NT2/D1 (cell line): ENCODE measurements around the gene RASA4B.
A peak's percentile ranks its signal among the peaks of the same experiment; 100 is the strongest.
"Not testable (repeated sequence)": the region's sequence is repeated elsewhere in the genome, so short reads cannot be mapped to it uniquely, and the experiment has no call there.

ENCODE experiments used
- DNase-seq: peaks from one replicate; pipeline ENCODE4 v3.0.0-alpha.2; 2011; ENCODE audit warnings: low read depth, low spot score
- H3K27me3 ChIP-seq: 2 replicates; pipeline ENCODE4 v1.6.0; 2011; ENCODE audit warnings: mild to moderate bottlenecking; ENCODE audit not compliant: insufficient read length, insufficient read depth
- H3K36me3 ChIP-seq: 2 replicates; pipeline ENCODE4 v1.6.1; 2011; ENCODE audit warnings: mild to moderate bottlenecking, low read length, mixed read lengths; ENCODE audit not compliant: insufficient read depth, insufficient read length
- H3K4me1 ChIP-seq: 2 replicates; pipeline ENCODE4 v1.5.1; 2011; ENCODE audit not compliant: insufficient read depth, insufficient read length
- H3K4me3 ChIP-seq: 2 replicates; pipeline ENCODE4 v1.5.1; 2011; ENCODE audit warnings: low read depth; ENCODE audit not compliant: insufficient read length
- H3K9ac ChIP-seq: 2 replicates; pipeline ENCODE4 v1.6.0; 2011; ENCODE audit warnings: low read depth; ENCODE audit not compliant: insufficient read length
- H3K9me3 ChIP-seq: 2 replicates; pipeline ENCODE4 v1.5.1; 2011; ENCODE audit warnings: mild to moderate bottlenecking, low read length; ENCODE audit not compliant: insufficient read depth
- SUZ12 ChIP-seq: IDR thresholded peaks from 2 replicates; pipeline ENCODE4 v1.6.1; 2011; ENCODE audit not compliant: insufficient read length, insufficient read depth; ENCODE audit errors: extremely low read depth
- YY1 ChIP-seq: IDR thresholded peaks from 2 replicates; pipeline ENCODE4 v1.6.1; 2011; ENCODE audit not compliant: insufficient read length, insufficient read depth
- ZNF274 ChIP-seq: IDR thresholded peaks from 2 replicates; pipeline ENCODE4 v1.6.1; 2011; ENCODE audit warnings: mild to moderate bottlenecking, low read depth, low read length

RASA4B gene

DNA sequence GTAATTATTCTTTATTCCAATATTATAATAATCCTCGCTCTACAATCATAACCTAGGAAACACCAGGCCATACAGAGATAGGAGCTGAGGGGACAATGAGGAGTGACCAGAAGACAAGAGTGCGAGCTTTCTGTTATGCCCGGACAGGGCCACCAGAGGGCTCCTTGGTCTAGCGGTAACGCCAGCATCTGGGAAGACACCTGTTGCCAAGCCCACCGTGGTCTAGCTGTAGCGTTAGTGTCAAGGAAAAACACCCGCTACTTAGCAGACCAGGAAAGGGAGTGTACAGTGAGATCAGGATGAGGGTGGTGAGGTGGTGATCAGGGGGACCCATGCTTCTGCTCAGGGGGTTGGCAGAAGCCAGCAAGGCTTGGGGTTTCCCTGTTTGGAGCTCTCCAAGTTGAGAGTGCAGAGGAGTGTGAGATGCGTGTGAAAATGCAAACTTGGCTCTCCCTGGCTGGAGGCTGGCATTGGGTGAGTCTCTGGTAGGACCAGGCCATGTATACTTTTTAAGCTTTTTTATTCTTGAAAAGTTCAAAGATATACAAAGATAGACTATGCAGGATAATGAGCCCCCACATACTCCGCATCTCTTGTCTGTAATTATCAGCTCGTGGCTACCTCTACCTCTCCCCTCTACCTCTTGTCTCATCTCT lies 37.5 kb downstream of the RASA4B start:
- H3K4me1 ChIP-seq, H3K9ac ChIP-seq, H3K9me3 ChIP-seq, H3K4me3 ChIP-seq, DNase-seq, H3K36me3 ChIP-seq, H3K27me3 ChIP-seq: not testable (repeated sequence)

DNA sequence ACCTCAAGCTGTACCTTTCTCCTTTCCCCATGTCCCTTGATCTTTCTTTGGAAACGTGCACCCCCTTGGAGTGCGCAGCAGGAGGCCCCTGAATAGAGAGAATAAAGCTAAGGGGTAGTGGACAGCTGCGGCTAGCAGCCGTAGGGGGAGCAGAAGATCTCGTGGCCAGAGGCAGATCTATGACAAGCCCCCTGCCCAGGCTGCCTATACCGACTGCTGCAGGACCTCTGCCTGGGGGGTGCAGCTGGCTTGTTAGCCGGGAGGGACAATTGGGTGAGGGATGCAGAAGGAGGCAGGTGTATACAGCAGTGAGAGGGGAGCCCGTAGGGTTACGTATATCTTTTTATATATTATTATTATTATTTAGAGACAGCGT lies 38.4 kb downstream of the RASA4B start:
- not testable (repeated sequence) for DNase-seq, H3K4me1 ChIP-seq, H3K4me3 ChIP-seq, H3K36me3 ChIP-seq, H3K27me3 ChIP-seq, H3K9me3 ChIP-seq, H3K9ac ChIP-seq

DNA sequence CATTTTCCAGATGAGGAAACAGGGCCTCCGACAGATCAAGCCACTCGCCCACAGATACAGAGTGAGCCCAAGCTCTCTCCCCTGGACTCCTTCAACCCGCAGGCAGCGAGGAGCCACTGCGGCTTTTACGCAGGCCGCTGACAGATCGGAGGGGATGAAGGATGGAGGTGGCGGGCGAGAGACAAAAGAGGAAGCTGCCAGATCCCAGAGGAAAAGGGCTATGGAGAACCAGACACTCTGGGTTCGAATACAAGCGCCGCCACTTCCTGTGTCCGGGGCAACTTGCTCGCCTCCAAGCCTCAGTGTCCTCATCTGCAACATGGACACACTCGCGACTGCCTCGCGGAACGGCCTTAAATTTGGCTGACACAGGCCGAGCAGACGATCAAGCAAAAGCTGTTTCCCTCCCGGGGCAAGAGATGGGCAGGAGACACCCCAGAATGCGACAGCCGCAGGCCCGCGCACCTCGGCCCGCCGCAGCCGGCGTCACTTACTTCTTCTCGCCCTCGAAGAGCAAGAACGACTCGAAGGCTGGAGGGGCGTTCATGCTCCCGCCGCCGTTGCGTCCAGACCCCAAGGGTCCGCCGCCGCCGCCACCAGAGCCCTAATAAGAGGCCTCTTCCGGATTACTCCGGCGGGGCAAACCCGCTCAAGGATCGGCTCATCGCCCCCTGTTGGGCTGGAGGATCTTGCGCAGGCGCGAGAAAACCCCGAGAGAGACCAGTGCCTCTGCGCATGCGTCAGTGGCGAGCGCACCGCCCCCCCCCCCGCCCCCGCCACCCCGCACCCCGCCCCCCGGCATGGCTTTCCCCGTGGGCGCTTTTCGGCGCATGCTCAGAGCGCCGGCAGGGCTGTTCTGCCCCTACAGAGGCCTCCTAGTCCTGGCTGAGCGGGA lies 39.0 kb downstream of the RASA4B start, which contains the start of gene POLR2J:
POLR2J (minus strand) TSS at position 609 of the 895 bp plus-strand sequence; CDS start at position 547, 62 bp downstream.
- H3K9me3 ChIP-seq, H3K36me3 ChIP-seq, H3K27me3 ChIP-seq, H3K4me1 ChIP-seq, H3K9ac ChIP-seq, H3K4me3 ChIP-seq: not testable (repeated sequence)
- DNase-seq, result peak; percentile 70

DNA sequence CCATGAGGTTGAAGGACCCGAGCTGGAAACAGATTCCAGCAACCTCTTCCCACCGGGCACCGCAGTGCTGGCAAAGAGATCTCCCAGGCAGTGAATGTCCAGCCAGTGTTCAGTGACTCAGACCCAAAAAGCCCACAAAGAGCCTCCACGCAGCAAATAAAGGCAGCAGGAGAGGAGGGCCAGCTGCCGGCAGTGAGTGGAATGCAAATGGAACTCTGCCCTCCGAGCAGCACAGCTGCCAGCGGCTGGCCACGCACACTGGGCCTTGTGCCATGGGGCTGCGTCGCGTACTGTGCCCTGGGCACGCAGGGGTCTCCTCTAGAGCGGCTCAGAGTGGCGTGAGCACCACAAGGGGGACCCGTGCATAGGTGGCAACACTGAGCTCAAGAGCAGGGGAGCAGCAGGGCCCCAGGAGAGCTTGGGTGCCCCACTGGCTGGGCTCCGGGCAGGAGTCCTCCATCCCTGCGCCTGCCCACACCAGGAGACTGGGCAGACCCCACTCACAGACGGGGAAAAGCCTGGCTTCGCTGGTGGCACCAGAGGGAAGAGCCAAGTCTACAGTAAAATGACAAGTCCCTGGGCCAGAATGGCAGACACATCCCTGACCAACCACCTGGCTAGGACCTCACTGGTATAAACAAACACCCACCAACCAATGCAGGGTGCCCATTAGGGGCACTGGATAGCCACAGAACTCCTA lies 42.7 kb downstream of the RASA4B start:
- H3K4me1 ChIP-seq, result not testable (repeated sequence)

DNA sequence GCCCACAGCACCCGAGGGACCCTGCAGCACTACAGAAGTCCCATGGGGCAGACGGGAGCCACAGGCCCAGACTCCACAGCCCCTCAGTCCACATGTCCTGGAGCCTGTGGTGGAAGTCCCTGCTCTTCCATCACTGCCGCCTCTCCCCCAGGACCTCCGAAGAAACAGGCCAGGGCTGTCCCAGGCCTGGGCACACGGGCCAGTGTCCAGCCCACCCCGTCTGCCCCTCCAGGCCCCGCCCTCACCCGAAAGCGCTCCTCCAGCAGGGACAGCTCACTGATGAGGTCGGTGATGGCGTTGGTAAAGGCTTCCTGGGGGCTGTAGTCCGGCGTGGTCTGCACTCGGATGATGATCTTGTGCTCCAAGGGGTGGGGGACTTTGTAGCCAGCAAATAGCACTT lies 43.5 kb downstream of the RASA4B start:
- H3K9ac ChIP-seq, H3K4me1 ChIP-seq, DNase-seq, H3K4me3 ChIP-seq, H3K27me3 ChIP-seq, H3K9me3 ChIP-seq: not testable (repeated sequence)
- peaks cover 34% of the 10 kb centered on the region for H3K36me3 ChIP-seq

More for the DNA sequence above, 42.7 kb downstream of the RASA4B start:
- DNase-seq, H3K9me3 ChIP-seq, H3K4me3 ChIP-seq, H3K27me3 ChIP-seq, H3K9ac ChIP-seq: not testable (repeated sequence)
- H3K36me3 ChIP-seq, result peaks cover 29% of the 10 kb centered on the region

DNA sequence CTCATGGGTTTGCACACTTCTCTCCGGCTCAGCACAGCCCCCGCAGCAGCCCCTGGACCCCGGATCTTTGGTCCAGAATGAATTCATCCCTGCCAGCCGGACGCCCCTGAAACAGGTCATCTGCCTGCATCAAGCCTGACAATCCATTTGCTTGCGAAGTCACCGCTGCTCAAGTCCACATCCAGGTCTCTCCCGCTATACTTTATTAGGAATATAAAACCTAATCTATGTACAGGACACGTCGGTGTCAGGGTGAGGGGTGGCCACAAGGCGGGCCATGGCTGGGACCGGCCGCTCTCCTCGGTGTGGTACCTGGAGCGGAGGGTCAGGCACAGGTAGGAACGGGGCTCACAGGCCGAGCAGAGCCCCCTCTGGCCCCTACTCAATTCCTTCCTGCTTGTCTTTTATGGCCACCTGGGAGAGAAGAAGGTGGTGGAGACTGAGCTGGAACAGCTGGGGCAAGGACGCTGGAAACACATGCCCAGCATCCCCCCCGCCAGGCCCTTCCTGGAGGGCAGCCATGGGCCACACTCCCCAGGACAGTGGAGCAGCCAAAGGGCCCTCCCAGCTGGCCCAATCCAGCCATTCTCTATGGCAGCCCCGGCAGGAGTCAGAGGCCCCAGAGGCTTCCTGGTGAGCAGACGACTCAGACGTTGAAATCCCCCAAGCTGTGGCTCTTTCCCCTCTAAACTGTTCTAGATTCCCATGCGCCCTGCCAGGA lies 44.1 kb downstream of the RASA4B start:
- Histone ChIP-seq H3K4me1 (peaks cover 2% of the 10 kb centered on the region), H3K27me3 (no peaks in the 10 kb centered on the region), H3K4me3 (no peak overlapping the region), H3K36me3 (peaks cover 37% of the 10 kb centered on the region), H3K9ac (no peak overlapping the region), H3K9me3 (no peaks in the 10 kb centered on the region)
- TF ChIP-seq ZNF274, result no peak
- TF ChIP-seq YY1, result no peak
- TF ChIP-seq SUZ12, result no peak
- no peak for DNase-seq

DNA sequence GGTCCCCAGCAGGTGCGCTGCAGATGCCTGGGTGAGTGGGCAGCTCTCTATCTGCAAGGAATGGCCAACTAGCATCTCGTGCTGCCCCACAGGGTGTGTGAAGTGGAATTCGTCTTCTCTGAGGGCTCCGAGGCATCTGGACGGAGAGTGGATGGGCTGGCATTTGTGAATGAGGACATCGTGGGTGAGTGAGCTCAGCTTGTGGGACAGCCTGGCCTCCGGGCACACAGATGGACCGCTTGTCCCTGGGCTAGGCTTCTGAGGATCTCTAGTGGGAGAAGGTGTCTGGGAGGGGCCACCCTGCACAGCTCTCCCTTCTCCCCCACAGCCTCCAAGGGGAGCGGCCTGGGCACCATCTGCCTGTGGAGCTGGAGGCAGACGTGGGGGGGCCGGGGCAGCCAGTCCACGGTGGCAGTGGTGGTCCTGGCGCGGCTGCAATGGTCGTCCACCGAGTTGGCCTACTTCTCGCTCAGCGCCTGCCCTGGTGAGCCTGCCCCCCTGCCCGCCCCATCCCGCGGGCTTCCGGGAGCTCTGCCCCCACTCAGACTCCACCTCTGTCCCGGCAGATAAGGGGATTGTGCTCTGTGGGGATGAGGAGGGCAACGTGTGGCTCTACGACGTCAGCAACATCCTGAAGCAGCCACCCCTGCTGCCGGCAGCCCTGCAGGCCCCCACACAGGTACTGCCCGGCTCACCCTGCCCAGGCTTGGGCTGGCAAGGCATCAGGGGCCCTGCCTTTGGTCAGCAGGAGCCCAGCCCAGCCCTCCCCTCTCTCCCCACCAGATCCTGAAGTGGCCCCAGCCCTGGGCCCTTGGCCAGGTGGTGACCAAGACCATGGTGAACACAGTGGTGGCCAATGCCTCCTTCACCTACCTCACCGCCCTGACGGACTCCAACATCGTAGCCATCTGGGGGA lies 45.2 kb downstream of the RASA4B start:
- H3K27me3 ChIP-seq, result no peaks in the 10 kb centered on the region
- no peak overlapping the region for H3K9ac ChIP-seq
- H3K4me3 ChIP-seq, result no peak overlapping the region
- TF ChIP-seq ZNF274 (no peak), YY1 (no peak), SUZ12 (no peak)
- H3K9me3 ChIP-seq, result no peaks in the 10 kb centered on the region
- DNase-seq, result no peak
- peaks cover 2% of the 10 kb centered on the region for H3K4me1 ChIP-seq
- H3K36me3 ChIP-seq, result peaks cover 48% of the 10 kb centered on the region
